Right renal cortex interstitium (tissue), 3 donors: ENCODE results near the gene NR6A1. TPM values are rescaled to one million over a fixed set of nuclear protein-coding genes. Genes with fewer than 3 reads are reported as not detected.

Experiments used
- DNase-seq, 3 donors: peaks; one replicate each; pipeline ENCODE4 v3.0.0-alpha.2; 2013; ENCODE audit warnings: low read depth in 3 of 3, low spot score in 2 of 3
- polyA plus RNA-seq, 3 donors: library from polyadenylated mRNA; unstranded; fragments of 120-200 nt; gene quantifications; one replicate each; pipeline ENCODE4 v1.2.1, GENCODE V29; 2013; ENCODE audit not compliant: insufficient read length in 3 of 3

NR6A1 gene
- polyA plus RNA-seq, 3 donors = 0.57 to 1.1 (median 0.89) TPM

DNA sequence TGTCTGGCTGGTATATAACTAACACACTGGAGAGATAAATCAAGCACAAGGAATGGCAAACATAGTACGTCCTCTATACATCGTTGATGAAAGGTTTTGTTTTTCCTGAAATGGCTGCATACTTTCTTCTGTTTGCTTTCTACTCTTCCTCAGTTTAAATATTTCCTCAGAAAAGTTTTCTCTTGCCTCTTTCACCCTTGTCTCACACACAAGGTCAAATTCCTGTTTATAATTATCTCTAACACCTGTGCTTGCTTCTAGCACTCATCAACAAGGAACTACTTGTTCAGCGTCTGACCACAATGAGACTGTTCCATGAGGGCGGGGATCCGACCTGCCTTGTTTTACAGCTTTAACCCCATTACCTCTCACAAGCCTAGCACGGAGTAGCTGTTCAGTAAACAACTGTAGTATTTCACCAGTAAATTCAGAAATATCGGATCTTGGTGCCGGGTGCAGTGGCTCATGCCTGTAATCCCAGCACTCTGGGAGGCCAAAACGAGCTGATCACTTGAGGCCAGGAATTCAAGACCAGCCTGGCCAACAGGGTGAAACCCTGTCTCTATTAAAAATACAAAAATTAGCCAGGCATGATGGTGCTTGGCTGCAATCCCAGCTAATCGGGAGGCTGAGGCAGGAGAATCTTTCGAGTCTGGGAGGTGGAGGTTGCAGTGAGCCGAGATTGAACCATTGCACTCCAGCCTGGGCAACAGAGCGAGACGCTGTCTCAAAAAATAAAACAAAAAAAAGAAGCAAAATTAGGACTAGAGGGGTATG is 37.0 kb downstream of the NR6A1 start:
- no peak for DNase-seq

GRCh38 chr9:124730772-124731171 is 40.3 kb downstream of the NR6A1 start:
- DNase-seq = no peak

DNA sequence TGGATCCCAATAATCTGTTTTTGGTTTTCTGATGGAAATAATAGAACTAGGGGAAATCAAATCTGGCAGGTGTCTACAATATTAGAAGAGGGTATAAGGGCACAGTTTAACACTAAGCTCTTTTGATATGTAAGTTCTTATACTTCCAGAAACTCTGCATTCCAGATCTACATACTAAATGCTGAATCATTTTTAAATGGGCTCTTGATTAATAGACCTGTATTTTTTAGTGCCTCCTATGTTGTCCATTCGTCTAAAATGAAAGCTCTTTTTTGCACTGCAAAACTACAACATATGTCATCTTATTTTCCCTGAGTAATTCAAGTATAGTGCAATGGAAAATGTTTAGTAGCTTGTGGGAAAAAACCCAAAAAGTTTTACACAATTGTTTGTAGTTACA is 44.2 kb downstream of the NR6A1 start:
- no peak for DNase-seq

GRCh38 chr9:124725068-124725452 is 46.1 kb downstream of the NR6A1 start:
- no peak for DNase-seq

GRCh38 chr9:124724415-124725067 is 46.6 kb downstream of the NR6A1 start:
- no peak for DNase-seq

- no peak for DNase-seq
These were observed 47.8 kb downstream of the NR6A1 start for GRCh38 chr9:124723352-124723751.

- no peak for DNase-seq
These were observed 49.8 kb downstream of the NR6A1 start for GRCh38 chr9:124721109-124721906.

DNA sequence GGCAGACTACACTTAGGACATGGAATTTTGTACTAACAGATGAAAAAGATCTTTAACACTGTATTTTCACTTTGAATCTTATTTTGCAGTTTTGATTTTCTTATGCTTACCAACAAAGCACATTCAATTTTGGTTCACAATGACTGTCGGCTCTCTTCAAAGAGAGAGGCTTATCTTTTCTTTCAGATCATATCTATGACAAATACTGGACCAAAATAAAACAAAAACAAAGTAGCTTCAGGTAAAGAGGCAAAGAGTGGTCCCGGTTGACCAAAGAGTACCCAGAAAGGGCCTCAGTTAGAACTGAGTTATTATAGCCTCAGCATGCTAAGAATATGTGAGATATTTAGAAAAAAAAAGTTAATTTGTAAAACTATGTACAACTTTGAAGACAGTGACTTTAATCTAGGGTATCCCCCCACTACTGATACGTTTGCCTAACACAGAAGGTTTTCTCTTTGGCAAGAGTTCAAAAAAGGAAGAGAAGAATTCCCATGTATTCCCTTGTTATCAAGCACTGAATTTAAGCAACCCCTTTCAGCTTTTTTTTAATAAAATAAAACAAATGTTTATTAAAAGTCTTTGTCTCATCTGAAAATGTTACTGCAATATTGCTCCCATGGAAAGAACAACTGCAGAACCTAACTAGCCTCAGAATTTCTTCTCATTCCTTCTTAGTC is 50.5 kb downstream of the NR6A1 start:
- DNase-seq = no peak

DNA sequence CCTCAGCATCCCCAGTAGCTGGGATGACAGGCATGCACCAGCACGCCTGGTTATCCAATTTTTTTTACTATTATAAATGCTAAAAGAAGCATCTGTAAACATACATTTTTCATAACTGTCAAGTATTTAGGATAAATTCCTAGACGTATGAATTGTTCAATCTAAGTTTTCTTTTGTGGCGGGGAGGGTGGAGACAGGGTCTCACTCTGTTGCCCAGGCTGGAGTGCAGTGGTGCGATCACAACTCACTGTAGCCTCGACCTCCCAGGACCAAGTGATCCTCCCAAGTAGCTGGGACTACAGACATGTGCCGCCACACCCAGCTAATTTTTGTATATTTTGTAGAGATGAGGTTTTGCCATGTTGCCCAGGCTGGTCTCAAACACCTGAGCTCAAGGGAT is 52.2 kb downstream of the NR6A1 start:
- no peak for DNase-seq

DNA sequence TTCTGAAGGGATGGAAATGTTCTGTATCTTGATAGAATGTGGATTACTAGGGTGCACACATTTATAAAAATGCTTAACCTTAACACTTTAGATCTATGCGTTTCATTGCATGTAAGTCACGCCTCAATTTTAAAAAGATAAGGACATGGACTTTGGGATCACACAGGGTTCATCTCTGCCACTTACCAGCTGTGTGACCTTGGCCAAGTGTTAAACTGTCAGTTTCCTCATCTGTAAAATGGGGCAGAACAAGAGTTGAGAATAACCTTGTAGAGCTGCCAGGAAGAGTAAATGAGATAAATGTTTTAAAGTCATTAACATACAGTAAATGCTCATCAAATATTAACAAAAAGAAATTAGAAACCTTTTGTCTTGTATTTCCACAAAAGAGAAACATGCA is 53.5 kb downstream of the NR6A1 start:
- DNase-seq = no peak

DNA sequence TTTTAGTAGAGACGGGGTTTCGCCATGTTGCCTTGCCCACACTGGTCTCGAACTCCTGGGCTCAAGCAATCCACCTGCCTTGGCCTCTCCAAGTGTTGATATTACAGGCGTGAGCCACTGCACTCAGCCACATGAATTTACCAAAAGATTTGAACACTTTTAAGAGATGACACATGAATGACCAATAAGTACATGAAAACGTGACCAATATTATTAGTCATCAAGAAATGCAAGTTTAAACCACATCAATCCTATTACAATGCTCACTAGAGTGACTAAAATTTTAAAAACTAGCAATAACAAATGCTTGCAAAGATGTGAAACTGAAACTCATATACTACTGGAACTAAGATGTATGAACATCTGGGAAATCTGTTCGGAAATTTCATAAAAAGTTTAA is 54.3 kb downstream of the NR6A1 start:
- DNase-seq = no peak

- no peak for DNase-seq
These were observed 60.3 kb downstream of the NR6A1 start for GRCh38 chr9:124710766-124711165.

GRCh38 chr9:124709292-124709690 is 61.8 kb downstream of the NR6A1 start:
- DNase-seq = no peak

DNA sequence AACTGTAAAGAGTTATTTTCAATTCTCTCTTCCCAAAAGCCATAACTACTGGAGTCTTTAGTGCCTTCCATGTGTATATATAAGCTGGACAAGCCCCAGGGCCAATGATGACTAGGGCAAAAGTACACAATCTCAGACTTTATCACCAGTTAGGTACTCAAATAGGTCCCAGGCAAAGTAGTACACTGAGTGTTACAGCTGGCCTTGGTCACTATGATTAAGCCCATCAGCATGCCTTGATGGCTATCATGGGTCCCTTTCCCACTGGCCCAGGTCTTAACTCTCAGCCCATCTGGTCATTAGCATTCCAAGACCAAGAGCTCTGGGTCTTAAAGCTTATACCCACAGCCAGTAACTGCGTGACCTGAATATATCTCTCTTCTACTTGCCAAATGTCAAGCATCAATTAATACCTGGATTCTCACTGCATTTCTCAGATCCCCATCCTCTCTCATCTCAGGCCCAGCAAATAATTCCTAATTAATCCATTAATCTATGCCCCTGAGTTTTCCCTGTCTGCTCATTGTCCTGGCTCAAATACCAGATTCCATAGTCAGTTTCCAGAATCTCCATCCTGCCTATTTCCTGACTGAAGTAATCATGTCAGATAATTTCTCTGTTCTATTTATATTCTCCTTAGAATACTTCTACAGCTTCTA is 62.3 kb downstream of the NR6A1 start:
- no peak for DNase-seq

- no peak for DNase-seq
These were observed 63.0 kb downstream of the NR6A1 start for GRCh38 chr9:124708074-124708473.

- no peak for DNase-seq
These were observed 63.4 kb downstream of the NR6A1 start for GRCh38 chr9:124707666-124708065.

- DNase-seq = no peak
These were observed 64.4 kb downstream of the NR6A1 start for GRCh38 chr9:124706685-124707084.

DNA sequence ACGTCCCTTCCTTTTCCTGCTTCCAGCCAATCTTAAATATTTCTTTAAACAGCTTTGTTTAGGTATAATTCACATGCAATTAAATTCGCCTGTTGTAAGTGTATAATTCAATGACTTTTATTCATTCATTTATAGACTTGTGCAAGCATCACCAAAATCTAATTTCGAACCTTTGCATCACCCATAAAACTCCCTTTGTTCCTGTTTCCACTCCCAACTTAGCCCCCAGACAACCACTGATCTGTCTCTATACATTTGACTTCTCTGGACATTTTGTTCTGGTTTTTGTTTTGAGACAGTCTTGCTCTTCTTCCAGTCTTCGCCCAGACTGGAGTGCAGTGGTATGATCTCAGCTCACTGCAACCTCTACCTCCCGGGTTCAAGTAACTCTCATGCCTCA is 71.5 kb downstream of the NR6A1 start:
- no peak for DNase-seq

GRCh38 chr9:124698265-124698664 is 72.8 kb downstream of the NR6A1 start:
- DNase-seq = no peak

- DNase-seq = no peak
These were observed 73.5 kb downstream of the NR6A1 start for GRCh38 chr9:124697326-124698200.
